GM12801 (cell line): ENCODE measurements around the gene PDSS2.

Source experiments
- CTCF ChIP-seq: IDR thresholded peaks from one replicate; pipeline ENCODE4 v1.5.1; 2011; ENCODE audit warnings: control low read depth; ENCODE audit not compliant: insufficient read length; ENCODE audit errors: extremely low read depth

The PDSS2 gene

GRCh38 chr6:107440936-107441335 lies 18.4 kb downstream of the PDSS2 start:
- no peak for TF ChIP-seq CTCF

GRCh38 chr6:107439406-107439805 lies 20.0 kb downstream of the PDSS2 start:
- no peak for TF ChIP-seq CTCF

- no peak for TF ChIP-seq CTCF
These were observed 21.7 kb downstream of the PDSS2 start for GRCh38 chr6:107437691-107438090.

GRCh38 chr6:107436881-107437280 lies 22.5 kb downstream of the PDSS2 start:
- TF ChIP-seq CTCF: no peak

- no peak for TF ChIP-seq CTCF
These were observed 23.6 kb downstream of the PDSS2 start for GRCh38 chr6:107435798-107436197.

GRCh38 chr6:107434812-107435211 lies 24.6 kb downstream of the PDSS2 start:
- TF ChIP-seq CTCF: no peak

- no peak for TF ChIP-seq CTCF
These were observed 35.8 kb downstream of the PDSS2 start for GRCh38 chr6:107423474-107423990.

- no peak for TF ChIP-seq CTCF
These were observed 37.6 kb downstream of the PDSS2 start for GRCh38 chr6:107421696-107422256.
